HepG2 (cell line): ENCODE results near the gene ZDHHC16. TPM values are rescaled to one million over a fixed set of nuclear protein-coding genes. Genes with fewer than 3 reads are reported as not detected.

Experiments
- ARID2 ChIP-seq: sonication (generic); formaldehyde crosslinking; IDR thresholded peaks from 2 replicates; pipeline ENCODE4 v1.8.1; 2022; ENCODE audit warnings: mild to moderate bottlenecking, missing genetic modification reagents, borderline replicate concordance
- ATF7-NPFF ChIP-seq: sonication (generic); formaldehyde crosslinking; IDR thresholded peaks from 2 replicates; pipeline ENCODE4 v1.8.1; 2023; ENCODE audit warnings: mild to moderate bottlenecking, low read depth, missing genetic modification reagents, moderate library complexity
- DNMT1 ChIP-seq: sonication (generic); formaldehyde crosslinking; IDR thresholded peaks from 2 replicates; pipeline ENCODE4 v1.5.1; 2020; ENCODE audit warnings: mild to moderate bottlenecking, missing genetic modification reagents
- ERF ChIP-seq: IDR thresholded peaks from 2 replicates; pipeline ENCODE4 v1.6.1; 2018; ENCODE audit warnings: missing biosample characterization, missing genetic modification reagents
- IKZF1 ChIP-seq: fragments of 450-650 bp; IDR thresholded peaks from 2 replicates; pipeline ENCODE4 v1.7.1; 2016
- KLF9 ChIP-seq: IDR thresholded peaks from 2 replicates; pipeline ENCODE4 v1.6.1; 2016; ENCODE audit warnings: low read depth
- NAIF1 ChIP-seq: sonication (generic); formaldehyde crosslinking; IDR thresholded peaks from 2 replicates; pipeline ENCODE4 v1.5.0; 2020; ENCODE audit warnings: mild to moderate bottlenecking, missing genetic modification reagents, borderline replicate concordance
- RXRB ChIP-seq: IDR thresholded peaks from 2 replicates; pipeline ENCODE4 v1.6.1; 2016; ENCODE audit warnings: borderline replicate concordance, missing genetic modification reagents, missing compliant biosample characterization
- SIX4 ChIP-seq: sonication (generic); formaldehyde crosslinking; IDR thresholded peaks from 2 replicates; pipeline ENCODE4 v1.4.0; 2020; ENCODE audit warnings: missing genetic modification reagents
- SMAD9 ChIP-seq: sonication (generic); formaldehyde crosslinking; IDR thresholded peaks from 2 replicates; pipeline ENCODE4 v1.5.1; 2020; ENCODE audit warnings: mild to moderate bottlenecking, missing genetic modification reagents
- SNAI1 ChIP-seq: sonication (generic); formaldehyde crosslinking; IDR thresholded peaks from 2 replicates; pipeline ENCODE4 v1.5.0; 2020; ENCODE audit warnings: mild to moderate bottlenecking, missing genetic modification reagents, borderline replicate concordance
- TMF1 ChIP-seq: sonication (generic); formaldehyde crosslinking; IDR thresholded peaks from 2 replicates; pipeline ENCODE4 v1.8.1; 2022; ENCODE audit warnings: low read depth, missing genetic modification reagents
- ZNF510 ChIP-seq: sonication (generic); formaldehyde crosslinking; IDR thresholded peaks from 2 replicates; pipeline ENCODE4 v1.4.0; 2020; ENCODE audit warnings: low read depth, mild to moderate bottlenecking, missing genetic modification reagents
- ZNF674 ChIP-seq: sonication (generic); formaldehyde crosslinking; IDR thresholded peaks from 2 replicates; pipeline ENCODE4 v1.5.0; 2020; ENCODE audit warnings: low read depth, mild to moderate bottlenecking, missing genetic modification reagents
- ZSCAN31 ChIP-seq: sonication (generic); formaldehyde crosslinking; IDR thresholded peaks from 2 replicates; pipeline ENCODE4 v1.5.0; 2020; ENCODE audit warnings: low read depth, mild to moderate bottlenecking, missing genetic modification reagents
- polyA plus RNA-seq, 8 experiments: library from polyadenylated mRNA; depleted of rRNA in 3 of 8; stranded (reverse) in 7 of 8; unstranded in 1 of 8; fragments of >200 nt; fragmentation: Illumina TruSeq in 4 of 8; extraction: Trizol in 4 of 8; gene quantifications; 2 replicates each; pipeline versions ENCODE4 v1.2.1 to v1.2.3, GENCODE V29; 2011 to 2016; ENCODE audit warnings: low read depth in 4 of 8, missing spikeins in 1 of 8, mixed read lengths in 1 of 8; ENCODE audit not compliant: insufficient read depth in 1 of 8
- total RNA-seq, 5 experiments: library from RNA; depleted of rRNA; stranded (reverse); fragments of >200 nt; fragmentation: Illumina TruSeq; extraction: Trizol; gene quantifications; 2 replicates each; pipeline ENCODE4 v1.2.3, GENCODE V29; 2016; ENCODE audit warnings: low read depth in 1 of 5
- TF ChIP-seq, protein P1 (sequence below): IDR thresholded peaks from 2 replicates; pipeline ENCODE4 v1.6.1; 2018; ENCODE audit warnings: missing genetic modification reagents, mild to moderate bottlenecking, missing compliant biosample characterization
- TF ChIP-seq, protein P2 (sequence below): sonication (generic); formaldehyde crosslinking; IDR thresholded peaks from 2 replicates; pipeline ENCODE4; 2020; ENCODE audit warnings: missing genetic modification reagents, mild to moderate bottlenecking, borderline replicate concordance
- TF ChIP-seq, protein P3 (sequence below): sonication (generic); formaldehyde crosslinking; IDR thresholded peaks from 2 replicates; pipeline ENCODE4 v1.4.0; 2020; ENCODE audit warnings: missing genetic modification reagents
- TF ChIP-seq, protein P4 (sequence below): IDR thresholded peaks from 2 replicates; pipeline ENCODE4 v1.6.1; 2012; ENCODE audit warnings: inconsistent platforms

Gene ZDHHC16
- total and polyA plus RNA-seq, 2 of the 13 experiments (the other 11 are each of a cell fraction or from before 2014, with no cell fraction given) = 40.8 to 41.8 TPM

DNA sequence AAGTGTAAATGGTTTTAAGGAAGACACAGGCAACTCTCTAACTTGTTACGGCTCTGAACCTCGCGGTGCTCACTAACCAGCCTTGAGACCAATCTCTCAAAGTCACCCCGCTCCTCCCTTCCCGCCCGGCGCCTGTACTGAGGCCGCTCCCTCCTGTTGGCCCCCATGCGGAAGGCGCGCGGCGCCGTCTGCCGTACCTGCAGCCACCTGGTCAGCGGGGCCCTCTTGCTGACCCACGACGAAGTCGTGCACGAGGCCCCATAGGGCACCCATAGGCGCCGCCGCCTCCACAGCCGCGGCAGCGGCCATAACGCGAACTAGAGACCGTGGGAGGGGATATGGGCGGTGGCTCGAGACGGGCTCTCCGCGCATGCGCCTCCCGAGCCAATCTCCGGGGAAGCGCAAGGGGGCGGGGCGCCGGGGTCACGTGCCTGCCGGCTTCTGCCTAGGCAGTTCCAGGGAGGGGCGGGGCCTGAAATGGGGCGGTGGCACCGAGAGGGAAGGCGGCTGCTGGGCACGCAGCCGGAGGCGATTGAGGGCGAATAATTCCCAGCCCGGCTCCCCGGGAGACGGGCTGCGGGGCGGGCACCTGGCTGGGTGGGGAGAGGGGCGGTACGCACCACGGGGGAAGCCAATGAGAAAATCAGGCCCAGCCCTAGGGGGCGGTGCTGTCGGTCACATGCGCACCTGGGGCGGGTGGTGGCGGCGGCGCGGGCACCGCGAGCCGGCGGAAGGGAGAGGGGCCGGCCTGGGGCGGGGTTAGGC is 52.3 kb downstream of the ZDHHC16 start, which contains the start of gene MMS19 (continued):
- TF ChIP-seq SMAD9 = peak; percentile 90
- TF ChIP-seq, protein P1, sequence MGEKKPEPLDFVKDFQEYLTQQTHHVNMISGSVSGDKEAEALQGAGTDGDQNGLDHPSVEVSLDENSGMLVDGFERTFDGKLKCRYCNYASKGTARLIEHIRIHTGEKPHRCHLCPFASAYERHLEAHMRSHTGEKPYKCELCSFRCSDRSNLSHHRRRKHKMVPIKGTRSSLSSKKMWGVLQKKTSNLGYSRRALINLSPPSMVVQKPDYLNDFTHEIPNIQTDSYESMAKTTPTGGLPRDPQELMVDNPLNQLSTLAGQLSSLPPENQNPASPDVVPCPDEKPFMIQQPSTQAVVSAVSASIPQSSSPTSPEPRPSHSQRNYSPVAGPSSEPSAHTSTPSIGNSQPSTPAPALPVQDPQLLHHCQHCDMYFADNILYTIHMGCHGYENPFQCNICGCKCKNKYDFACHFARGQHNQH = peak; percentile 61; the same call in 1 of the 2 replicates
- TF ChIP-seq, protein P2, sequence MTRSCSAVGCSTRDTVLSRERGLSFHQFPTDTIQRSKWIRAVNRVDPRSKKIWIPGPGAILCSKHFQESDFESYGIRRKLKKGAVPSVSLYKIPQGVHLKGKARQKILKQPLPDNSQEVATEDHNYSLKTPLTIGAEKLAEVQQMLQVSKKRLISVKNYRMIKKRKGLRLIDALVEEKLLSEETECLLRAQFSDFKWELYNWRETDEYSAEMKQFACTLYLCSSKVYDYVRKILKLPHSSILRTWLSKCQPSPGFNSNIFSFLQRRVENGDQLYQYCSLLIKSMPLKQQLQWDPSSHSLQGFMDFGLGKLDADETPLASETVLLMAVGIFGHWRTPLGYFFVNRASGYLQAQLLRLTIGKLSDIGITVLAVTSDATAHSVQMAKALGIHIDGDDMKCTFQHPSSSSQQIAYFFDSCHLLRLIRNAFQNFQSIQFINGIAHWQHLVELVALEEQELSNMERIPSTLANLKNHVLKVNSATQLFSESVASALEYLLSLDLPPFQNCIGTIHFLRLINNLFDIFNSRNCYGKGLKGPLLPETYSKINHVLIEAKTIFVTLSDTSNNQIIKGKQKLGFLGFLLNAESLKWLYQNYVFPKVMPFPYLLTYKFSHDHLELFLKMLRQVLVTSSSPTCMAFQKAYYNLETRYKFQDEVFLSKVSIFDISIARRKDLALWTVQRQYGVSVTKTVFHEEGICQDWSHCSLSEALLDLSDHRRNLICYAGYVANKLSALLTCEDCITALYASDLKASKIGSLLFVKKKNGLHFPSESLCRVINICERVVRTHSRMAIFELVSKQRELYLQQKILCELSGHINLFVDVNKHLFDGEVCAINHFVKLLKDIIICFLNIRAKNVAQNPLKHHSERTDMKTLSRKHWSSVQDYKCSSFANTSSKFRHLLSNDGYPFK = peak; percentile 82; the same call in 1 of the 2 replicates
- TF ChIP-seq ZSCAN31 (CRISPR knock-in tag) = peak; percentile 73; the same call in 1 of the 2 replicates
- no peak for TF ChIP-seq KLF9 (CRISPR knock-in tag)
- TF ChIP-seq ERF (CRISPR knock-in tag) = peak; percentile 36; the same call in 1 of the 2 replicates
- no peak for TF ChIP-seq SIX4 (CRISPR knock-in tag)
- no peak for TF ChIP-seq DNMT1 (CRISPR knock-in tag)
- 0 out of 2 replicates have a peak, but pooled peaks have one; percentile 79 for TF ChIP-seq TMF1 (CRISPR knock-in tag)
- TF ChIP-seq NAIF1 (CRISPR knock-in tag) = no peak
- no peak for TF ChIP-seq IKZF1
- TF ChIP-seq ZNF674 (CRISPR knock-in tag) = no peak
- TF ChIP-seq, protein P3, sequence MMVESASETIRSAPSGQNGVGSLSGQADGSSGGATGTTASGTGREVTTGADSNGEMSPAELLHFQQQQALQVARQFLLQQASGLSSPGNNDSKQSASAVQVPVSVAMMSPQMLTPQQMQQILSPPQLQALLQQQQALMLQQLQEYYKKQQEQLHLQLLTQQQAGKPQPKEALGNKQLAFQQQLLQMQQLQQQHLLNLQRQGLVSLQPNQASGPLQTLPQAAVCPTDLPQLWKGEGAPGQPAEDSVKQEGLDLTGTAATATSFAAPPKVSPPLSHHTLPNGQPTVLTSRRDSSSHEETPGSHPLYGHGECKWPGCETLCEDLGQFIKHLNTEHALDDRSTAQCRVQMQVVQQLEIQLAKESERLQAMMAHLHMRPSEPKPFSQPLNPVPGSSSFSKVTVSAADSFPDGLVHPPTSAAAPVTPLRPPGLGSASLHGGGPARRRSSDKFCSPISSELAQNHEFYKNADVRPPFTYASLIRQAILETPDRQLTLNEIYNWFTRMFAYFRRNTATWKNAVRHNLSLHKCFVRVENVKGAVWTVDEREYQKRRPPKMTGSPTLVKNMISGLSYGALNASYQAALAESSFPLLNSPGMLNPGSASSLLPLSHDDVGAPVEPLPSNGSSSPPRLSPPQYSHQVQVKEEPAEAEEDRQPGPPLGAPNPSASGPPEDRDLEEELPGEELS (CRISPR knock-in tag) = no peak
- TF ChIP-seq RXRB (CRISPR knock-in tag) = no peak
- peak; percentile 81; the same call in 1 of the 2 replicates for TF ChIP-seq ZNF510 (CRISPR knock-in tag)
- 0 out of 2 replicates have a peak, but pooled peaks have one; percentile 5 for TF ChIP-seq ARID2
- TF ChIP-seq, protein P4, sequence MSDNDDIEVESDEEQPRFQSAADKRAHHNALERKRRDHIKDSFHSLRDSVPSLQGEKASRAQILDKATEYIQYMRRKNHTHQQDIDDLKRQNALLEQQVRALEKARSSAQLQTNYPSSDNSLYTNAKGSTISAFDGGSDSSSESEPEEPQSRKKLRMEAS = peak; percentile 77
- no peak for TF ChIP-seq SNAI1 (CRISPR knock-in tag)
- TF ChIP-seq ATF7-NPFF (CRISPR knock-in tag) = peak; percentile 68; the same call in 1 of the 2 replicates
